Muscle layer of duodenum (tissue), 2 donors: ENCODE results near the gene DNAJC13.

Experiments
- H3K27ac ChIP-seq: one replicate; pipeline ENCODE4 v1.7.0; 2013; ENCODE audit warnings: mild to moderate bottlenecking, low read length
- H3K27me3 ChIP-seq: one replicate; pipeline ENCODE4 v1.7.0; 2013; ENCODE audit warnings: low read depth, mild to moderate bottlenecking, control low read depth, low read length
- H3K36me3 ChIP-seq, 2 donors: one replicate each; pipeline ENCODE4 v1.7.0; 2013; ENCODE audit warnings: low read length in 2 of 2, control low read depth in 1 of 2, mild to moderate bottlenecking in 1 of 2; ENCODE audit not compliant: insufficient read depth in 2 of 2, control insufficient read depth in 1 of 2
- H3K4me1 ChIP-seq, 2 donors: one replicate each; pipeline ENCODE4 v1.7.0; 2013; ENCODE audit warnings: low read length in 2 of 2, mild to moderate bottlenecking in 2 of 2, control low read depth in 1 of 2, moderate library complexity in 1 of 2; ENCODE audit not compliant: insufficient read depth in 2 of 2, control insufficient read depth in 1 of 2
- H3K4me3 ChIP-seq, 2 donors: one replicate each; pipeline ENCODE4 v1.7.0; 2013; ENCODE audit warnings: low read length in 2 of 2, low read depth in 1 of 2, mild to moderate bottlenecking in 1 of 2
- H3K9me3 ChIP-seq, 2 donors: one replicate each; pipeline ENCODE4 v1.7.0; 2013; ENCODE audit warnings: low read length in 2 of 2, control low read depth in 1 of 2, mild to moderate bottlenecking in 1 of 2; ENCODE audit not compliant: control insufficient read depth in 1 of 2
- donor health status: healthy.

Gene DNAJC13

DNA sequence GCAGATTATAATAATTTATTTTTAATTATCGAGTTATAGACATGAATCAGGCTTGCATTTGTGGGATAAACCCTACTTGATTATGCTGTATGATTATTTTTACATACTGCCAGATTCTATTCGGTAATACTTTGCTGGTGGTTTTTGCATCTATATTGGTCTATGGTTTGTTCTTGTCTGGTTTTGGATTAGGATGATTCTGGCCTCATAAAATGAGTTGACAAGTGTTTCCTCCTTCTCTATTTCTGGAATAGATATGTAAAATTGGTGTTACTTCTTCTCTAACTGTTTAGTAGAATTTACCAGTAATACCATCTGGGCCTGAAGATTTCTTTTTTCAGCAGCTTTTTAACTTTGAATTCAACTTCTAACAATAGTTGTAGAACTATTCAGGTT lies 146.8 kb downstream of the DNAJC13 start:
- Histone ChIP-seq H3K27me3 (no peaks in the 10 kb centered on the region), H3K4me1 (no peaks in the 10 kb centered on the region), H3K4me3 (no peak overlapping the region), H3K36me3 (peaks cover 0 to 5% of the 10 kb centered on the region in 2 donors), H3K27ac (no peak overlapping the region), H3K9me3 (no peaks in the 10 kb centered on the region)

DNA sequence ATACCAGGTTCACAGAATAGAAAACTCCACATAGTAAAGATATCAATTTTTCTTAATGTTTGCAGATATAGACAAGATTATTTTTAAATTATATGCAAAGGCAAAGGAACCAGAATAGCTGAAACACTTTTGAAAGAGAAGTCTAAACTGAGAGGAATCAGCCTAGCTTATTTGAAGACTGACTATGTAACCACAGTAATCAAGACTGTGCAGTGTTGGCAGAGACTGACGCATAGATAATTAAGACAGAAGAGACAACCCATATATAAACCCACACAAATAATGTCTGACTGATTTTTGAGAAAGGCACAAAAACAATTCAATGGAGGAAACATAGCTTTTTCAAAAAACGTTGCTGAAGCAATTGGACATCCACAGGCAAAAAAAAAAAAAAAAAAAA lies 151.1 kb downstream of the DNAJC13 start:
- Histone ChIP-seq H3K9me3 (peaks cover 0 to 3% of the 10 kb centered on the region in 2 donors), H3K27me3 (no peaks in the 10 kb centered on the region), H3K27ac (no peak overlapping the region), H3K36me3 (no peaks in the 10 kb centered on the region), H3K4me1 (no peaks in the 10 kb centered on the region), H3K4me3 (no peak overlapping the region)

- Histone ChIP-seq H3K4me1 (peaks cover 0 to 5% of the 10 kb centered on the region in 2 donors), H3K27me3 (no peaks in the 10 kb centered on the region), H3K4me3 (no peak overlapping the region), H3K36me3 (peaks cover 0 to 2% of the 10 kb centered on the region in 2 donors), H3K9me3 (peaks cover 0 to 3% of the 10 kb centered on the region in 2 donors), H3K27ac (no peak overlapping the region)
These were observed 151.9 kb downstream of the DNAJC13 start for GRCh38 chr3:132569153-132569552.

DNA sequence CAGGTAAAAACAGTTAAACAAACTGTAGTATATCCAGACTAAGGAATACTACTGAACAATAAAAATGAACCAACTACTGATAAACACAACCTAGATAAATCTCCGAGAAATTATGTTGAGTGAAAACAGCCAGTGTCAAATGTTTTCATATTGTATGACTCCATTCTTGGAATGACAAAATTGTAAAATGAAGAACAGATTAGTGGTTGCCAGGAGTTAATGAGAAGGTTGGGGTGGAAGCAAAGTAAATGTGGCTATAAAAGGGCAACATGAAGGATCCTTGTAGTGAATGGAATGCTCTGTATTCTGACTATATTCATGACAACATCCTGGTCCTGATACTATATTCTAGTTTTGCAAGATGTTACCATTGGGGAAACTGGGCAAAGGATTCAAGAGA lies 152.3 kb downstream of the DNAJC13 start:
- Histone ChIP-seq H3K9me3 (peaks cover 0 to 3% of the 10 kb centered on the region in 2 donors), H3K27me3 (no peaks in the 10 kb centered on the region), H3K4me1 (peaks cover 0 to 6% of the 10 kb centered on the region in 2 donors), H3K4me3 (no peak overlapping the region), H3K27ac (no peak overlapping the region), H3K36me3 (peaks cover 0 to 5% of the 10 kb centered on the region in 2 donors)

- H3K27me3 ChIP-seq = no peaks in the 10 kb centered on the region
- no peak overlapping the region for H3K4me3 ChIP-seq
- peaks cover 0 to 6% of the 10 kb centered on the region in 2 donors for H3K4me1 ChIP-seq
- peaks cover 0 to 3% of the 10 kb centered on the region in 2 donors for H3K9me3 ChIP-seq
- H3K27ac ChIP-seq = no peak overlapping the region
- H3K36me3 ChIP-seq = peaks cover under 1 to 5% of the 10 kb centered on the region in 2 donors
These were observed 152.7 kb downstream of the DNAJC13 start for GRCh38 chr3:132570016-132570415.

DNA sequence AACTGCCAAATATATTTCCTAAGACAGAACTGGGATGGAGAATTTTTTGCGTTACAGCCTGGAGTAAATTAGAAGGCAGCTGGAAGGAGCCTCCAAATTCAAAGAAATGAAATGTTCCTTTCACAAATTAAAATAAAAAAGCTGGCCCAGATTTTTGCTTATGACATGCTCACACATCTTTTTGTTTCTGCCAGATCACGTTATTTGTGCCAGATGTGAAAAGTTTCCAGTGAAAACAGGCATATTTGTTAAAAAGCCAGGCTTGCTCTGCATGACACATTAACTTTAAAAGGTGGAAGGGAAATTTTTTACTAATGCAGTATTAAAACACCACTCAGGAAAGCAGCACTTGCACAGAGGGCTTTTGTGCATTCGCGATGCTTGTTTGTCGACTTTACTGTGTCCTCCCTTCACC lies 156.5 kb downstream of the DNAJC13 start:
- Histone ChIP-seq H3K27ac (no peak overlapping the region), H3K4me1 (peaks cover 0 to 14% of the 10 kb centered on the region in 2 donors), H3K36me3 (peaks cover 15 to 18% of the 10 kb centered on the region in 2 donors)

GRCh38 chr3:132587401-132587800 lies 170.1 kb downstream of the DNAJC13 start:
- Histone ChIP-seq H3K4me3 (no peak overlapping the region), H3K27me3 (no peaks in the 10 kb centered on the region), H3K4me1 (no peaks in the 10 kb centered on the region), H3K9me3 (no peaks in the 10 kb centered on the region), H3K27ac (no peak overlapping the region), H3K36me3 (peaks cover 0 to 6% of the 10 kb centered on the region in 2 donors)

More for the DNA sequence above, 156.5 kb downstream of the DNAJC13 start:
- Histone ChIP-seq H3K4me3 (no peak overlapping the region), H3K9me3 (peaks cover 0 to 3% of the 10 kb centered on the region in 2 donors), H3K27me3 (no peaks in the 10 kb centered on the region)
